GM19372 (cell line): Measurements from ENCODE around the gene DOCK2.

Experiments
- ATAC-seq: cut with Tn5 transposase; IDR thresholded peaks from one replicate; pipeline ENCODE4 v1.9.1; 2021; ENCODE audit warnings: mild to moderate bottlenecking, low read depth, moderate library complexity; ENCODE audit not compliant: unreplicated experiment

DOCK2 gene

GRCh38 chr5:170132269-170132975 is 495.3 kb downstream of the DOCK2 start:
- no peak for ATAC-seq
